ENCODE data around the gene KRTAP3-1.
"Not testable (repeated sequence)": the region's sequence is repeated elsewhere in the genome, so short reads cannot be mapped to it uniquely, and the experiment has no call there.

Gene KRTAP3-1

GRCh38 chr17:41001795-41002194 is 7.1 kb downstream of the KRTAP3-1 start:
- no peak for DNase-seq (ENCODE audit: low read depth, low spot score)
- H3K27me3 ChIP-seq (ENCODE audit: control insufficient read depth, insufficient read depth, low read length), result no peaks in the 10 kb centered on the region
- H3K4me3 ChIP-seq (ENCODE audit: low read length), result no peak overlapping the region
- no peaks in the 10 kb centered on the region for H3K9me3 ChIP-seq (ENCODE audit: control insufficient read depth, insufficient read depth, low read length)
- no peaks in the 10 kb centered on the region for H3K36me3 ChIP-seq (ENCODE audit: control insufficient read depth, insufficient read depth, low read length)
- H3K4me1 ChIP-seq (ENCODE audit: control insufficient read depth, insufficient read depth, low read length), result no peaks in the 10 kb centered on the region
- no CpG with 5 or more reads among the region's 4 CpGs for WGBS (ENCODE audit: insufficient coverage, insufficient read length)
- H3K27ac ChIP-seq (ENCODE audit: low read length), result no peak overlapping the region

- not testable (repeated sequence) for H3K9me3 ChIP-seq (ENCODE audit: control insufficient read depth, insufficient read depth, low read length); H3K36me3 ChIP-seq (ENCODE audit: control insufficient read depth, insufficient read depth, low read length); H3K4me1 ChIP-seq (ENCODE audit: control insufficient read depth, insufficient read depth, low read length); H3K27ac ChIP-seq (ENCODE audit: low read length); H3K4me3 ChIP-seq (ENCODE audit: low read length); DNase-seq (ENCODE audit: low read depth, low spot score); H3K27me3 ChIP-seq (ENCODE audit: control insufficient read depth, insufficient read depth, low read length)
- WGBS (ENCODE audit: insufficient coverage, insufficient read length), result no CpG with 5 or more reads among the region's 6 CpGs
These were observed 9.4 kb downstream of the KRTAP3-1 start, which contains the start of gene KRTAP3-2 for GRCh38 chr17:40999563-40999962. TSS of gene KRTAP3-2 (minus strand) at chr17:40999906. CDS start at chr17:40999853, 53 bp downstream.

- no peaks in the 10 kb centered on the region; the same call in 1 of the 2 replicates for H3K4me1 ChIP-seq (ENCODE audit: control insufficient read depth, insufficient read depth, low read length)
- no peak for DNase-seq (ENCODE audit: low read depth, low spot score)
- WGBS (ENCODE audit: insufficient coverage, insufficient read length), result no CpG with 5 or more reads among the region's 2 CpGs
- H3K9me3 ChIP-seq (ENCODE audit: control insufficient read depth, insufficient read depth, low read length), result no peaks in the 10 kb centered on the region
- H3K36me3 ChIP-seq (ENCODE audit: control insufficient read depth, insufficient read depth, low read length), result no peaks in the 10 kb centered on the region
- no peaks in the 10 kb centered on the region for H3K27me3 ChIP-seq (ENCODE audit: control insufficient read depth, insufficient read depth, low read length)
- H3K4me3 ChIP-seq (ENCODE audit: low read length), result no peak overlapping the region
- no peak overlapping the region for H3K27ac ChIP-seq (ENCODE audit: low read length)
These were observed 11.6 kb downstream of the KRTAP3-1 start for GRCh38 chr17:40997361-40997760.

- Histone ChIP-seq H3K27me3 (ENCODE audit: control insufficient read depth, insufficient read depth, low read length) (no peaks in the 10 kb centered on the region), H3K27ac (ENCODE audit: low read length) (no peak overlapping the region), H3K9me3 (ENCODE audit: control insufficient read depth, insufficient read depth, low read length) (no peaks in the 10 kb centered on the region), H3K4me3 (ENCODE audit: low read length) (no peak overlapping the region), H3K4me1 (ENCODE audit: control insufficient read depth, insufficient read depth, low read length) (no peaks in the 10 kb centered on the region; the same call in 1 of the 2 replicates), H3K36me3 (ENCODE audit: control insufficient read depth, insufficient read depth, low read length) (no peaks in the 10 kb centered on the region)
- DNase-seq (ENCODE audit: low read depth, low spot score), result no peak
- no CpG with 5 or more reads among the region's 4 CpGs for WGBS (ENCODE audit: insufficient coverage, insufficient read length)
These were observed 12.1 kb downstream of the KRTAP3-1 start for GRCh38 chr17:40996829-40997228.

- no CpG with 5 or more reads among the region's 1 CpG for WGBS (ENCODE audit: insufficient coverage, insufficient read length)
- no peak overlapping the region for H3K4me3 ChIP-seq (ENCODE audit: low read length)
- DNase-seq (ENCODE audit: low read depth, low spot score), result no peak
These were observed 13.8 kb downstream of the KRTAP3-1 start for GRCh38 chr17:40995116-40995515.

GRCh38 chr17:40993839-40994238 is 15.1 kb downstream of the KRTAP3-1 start, which contains the start of gene KRTAP3-3:
TSS of gene KRTAP3-3 (minus strand) at chr17:40994164. CDS start at chr17:40994097, 67 bp downstream.
- no peaks in the 10 kb centered on the region; the same call in 1 of the 2 replicates for H3K4me1 ChIP-seq (ENCODE audit: control insufficient read depth, insufficient read depth, low read length)
- DNase-seq (ENCODE audit: low read depth, low spot score), result no peak
- no peaks in the 10 kb centered on the region for H3K27me3 ChIP-seq (ENCODE audit: control insufficient read depth, insufficient read depth, low read length)
- no peak within 1 kb of the TSS for H3K27ac ChIP-seq (ENCODE audit: low read length)
- no peak within 1 kb of the TSS for H3K4me3 ChIP-seq (ENCODE audit: low read length)
- H3K9me3 ChIP-seq (ENCODE audit: control insufficient read depth, insufficient read depth, low read length), result no peaks in the 10 kb centered on the region
- no peaks in the 10 kb centered on the region for H3K36me3 ChIP-seq (ENCODE audit: control insufficient read depth, insufficient read depth, low read length)
- WGBS (ENCODE audit: insufficient coverage, insufficient read length), result no CpG with 5 or more reads among the region's 4 CpGs

More at GRCh38 chr17:40995116-40995515, 13.8 kb downstream of the KRTAP3-1 start:
- H3K9me3 ChIP-seq (ENCODE audit: control insufficient read depth, insufficient read depth, low read length), result no peaks in the 10 kb centered on the region
- no peaks in the 10 kb centered on the region; the same call in 1 of the 2 replicates for H3K4me1 ChIP-seq (ENCODE audit: control insufficient read depth, insufficient read depth, low read length)
- no peak overlapping the region for H3K27ac ChIP-seq (ENCODE audit: low read length)
- H3K27me3 ChIP-seq (ENCODE audit: control insufficient read depth, insufficient read depth, low read length), result no peaks in the 10 kb centered on the region
- no peaks in the 10 kb centered on the region for H3K36me3 ChIP-seq (ENCODE audit: control insufficient read depth, insufficient read depth, low read length)

GRCh38 chr17:40993084-40993483 is 15.8 kb downstream of the KRTAP3-1 start:
- DNase-seq (ENCODE audit: low read depth, low spot score), result no peak
- no peaks in the 10 kb centered on the region for H3K9me3 ChIP-seq (ENCODE audit: control insufficient read depth, insufficient read depth, low read length)
- no peak overlapping the region for H3K27ac ChIP-seq (ENCODE audit: low read length)
- H3K27me3 ChIP-seq (ENCODE audit: control insufficient read depth, insufficient read depth, low read length), result no peaks in the 10 kb centered on the region
- H3K4me1 ChIP-seq (ENCODE audit: control insufficient read depth, insufficient read depth, low read length), result no peaks in the 10 kb centered on the region; the same call in 1 of the 2 replicates
- no CpG with 5 or more reads among the region's 2 CpGs for WGBS (ENCODE audit: insufficient coverage, insufficient read length)
- H3K4me3 ChIP-seq (ENCODE audit: low read length), result no peak overlapping the region
- no peaks in the 10 kb centered on the region for H3K36me3 ChIP-seq (ENCODE audit: control insufficient read depth, insufficient read depth, low read length)

GRCh38 chr17:40992666-40993065 is 16.3 kb downstream of the KRTAP3-1 start:
- no CpG with 5 or more reads among the region's 3 CpGs for WGBS (ENCODE audit: insufficient coverage, insufficient read length)
- H3K27ac ChIP-seq (ENCODE audit: low read length), result no peak overlapping the region
- no peaks in the 10 kb centered on the region for H3K9me3 ChIP-seq (ENCODE audit: control insufficient read depth, insufficient read depth, low read length)
- H3K4me1 ChIP-seq (ENCODE audit: control insufficient read depth, insufficient read depth, low read length), result no peaks in the 10 kb centered on the region; the same call in 1 of the 2 replicates
- no peaks in the 10 kb centered on the region for H3K27me3 ChIP-seq (ENCODE audit: control insufficient read depth, insufficient read depth, low read length)
- DNase-seq (ENCODE audit: low read depth, low spot score), result no peak
- H3K4me3 ChIP-seq (ENCODE audit: low read length), result no peak overlapping the region
- H3K36me3 ChIP-seq (ENCODE audit: control insufficient read depth, insufficient read depth, low read length), result no peaks in the 10 kb centered on the region

GRCh38 chr17:40986920-40987319 is 22.0 kb downstream of the KRTAP3-1 start:
- no peaks in the 10 kb centered on the region for H3K4me1 ChIP-seq (ENCODE audit: control insufficient read depth, insufficient read depth, low read length)
- DNase-seq (ENCODE audit: low read depth, low spot score), result no peak

GRCh38 chr17:40984226-40984625 is 24.7 kb downstream of the KRTAP3-1 start, which contains the start of gene KRT40:
TSS of gene KRT40 (minus strand) at chr17:40984326. CDS start at chr17:40984273, 53 bp downstream.
- no peaks in the 10 kb centered on the region for H3K36me3 ChIP-seq (ENCODE audit: control insufficient read depth, insufficient read depth, low read length)
- H3K9me3 ChIP-seq (ENCODE audit: control insufficient read depth, insufficient read depth, low read length), result no peaks in the 10 kb centered on the region
- WGBS (ENCODE audit: insufficient coverage, insufficient read length), result no CpG with 5 or more reads among the region's 3 CpGs
- no peak within 1 kb of the TSS for H3K4me3 ChIP-seq (ENCODE audit: low read length)
- H3K27ac ChIP-seq (ENCODE audit: low read length), result no peak within 1 kb of the TSS
- H3K4me1 ChIP-seq (ENCODE audit: control insufficient read depth, insufficient read depth, low read length), result no peaks in the 10 kb centered on the region
- DNase-seq (ENCODE audit: low read depth, low spot score), result no peak
- no peaks in the 10 kb centered on the region for H3K27me3 ChIP-seq (ENCODE audit: control insufficient read depth, insufficient read depth, low read length)

More at GRCh38 chr17:40986920-40987319, 22.0 kb downstream of the KRTAP3-1 start:
- Histone ChIP-seq H3K9me3 (ENCODE audit: control insufficient read depth, insufficient read depth, low read length) (no peaks in the 10 kb centered on the region), H3K27me3 (ENCODE audit: control insufficient read depth, insufficient read depth, low read length) (no peaks in the 10 kb centered on the region), H3K36me3 (ENCODE audit: control insufficient read depth, insufficient read depth, low read length) (no peaks in the 10 kb centered on the region), H3K4me3 (ENCODE audit: low read length) (no peak overlapping the region), H3K27ac (ENCODE audit: low read length) (no peak overlapping the region)
- no CpG with 5 or more reads among the region's 8 CpGs for WGBS (ENCODE audit: insufficient coverage, insufficient read length)

GRCh38 chr17:40981115-40981514 is 27.8 kb downstream of the KRTAP3-1 start:
- WGBS (ENCODE audit: insufficient coverage, insufficient read length), result no CpG with 5 or more reads among the region's 5 CpGs

More at GRCh38 chr17:40981115-40981514, 27.8 kb downstream of the KRTAP3-1 start:
- Histone ChIP-seq H3K4me3 (ENCODE audit: low read length) (no peak overlapping the region), H3K4me1 (ENCODE audit: control insufficient read depth, insufficient read depth, low read length) (no peaks in the 10 kb centered on the region), H3K9me3 (ENCODE audit: control insufficient read depth, insufficient read depth, low read length) (no peaks in the 10 kb centered on the region), H3K36me3 (ENCODE audit: control insufficient read depth, insufficient read depth, low read length) (no peaks in the 10 kb centered on the region), H3K27ac (ENCODE audit: low read length) (no peak overlapping the region), H3K27me3 (ENCODE audit: control insufficient read depth, insufficient read depth, low read length) (no peaks in the 10 kb centered on the region)
- DNase-seq (ENCODE audit: low read depth, low spot score), result no peak
